ENCODE data around the gene TNIP3. TPM values are rescaled to one million over a fixed set of nuclear protein-coding genes. Genes with fewer than 3 reads are reported as not detected.

Gene TNIP3
- total RNA-seq, 2 experiments from 2014 or later: 1.0 TPM; not detected in 1

GRCh38 chr4:121168446-121169281, 4.5 kb upstream of the TNIP3 start:
- Histone ChIP-seq H3K4me3 (ENCODE audit: low read depth, low read length, poor library complexity, severe bottlenecking) (no peak overlapping the region), H3K79me2 (ENCODE audit: insufficient read depth, low read depth, low read length) (no peaks in the 10 kb centered on the region), H3K4me1 (ENCODE audit: insufficient read depth, low read length, poor library complexity, severe bottlenecking) (no peaks in the 10 kb centered on the region), H3K27ac (ENCODE audit: low read depth, low read length, poor library complexity, severe bottlenecking) (no peak overlapping the region), H3K4me2 (ENCODE audit: low read length) (no peak overlapping the region), H4K20me1 (ENCODE audit: insufficient read depth, low read length) (no peaks in the 10 kb centered on the region), H3K9me2 (ENCODE audit: insufficient read depth, low read length) (no peaks in the 10 kb centered on the region), H3K9me3 (ENCODE audit: low read length) (no peaks in the 10 kb centered on the region), H2AFZ (ENCODE audit: low read length) (no peak overlapping the region), H3K36me3 (ENCODE audit: insufficient read depth, low read length) (no peaks in the 10 kb centered on the region)
- no peak for DNase-seq (ENCODE audit: low spot score)
- ChIA-PET POLR2A (interaction anchor here (1.3 kb wide), 1 partner anchor 10 kb away, joined by 3 read pairs; no protein-coding TSS in a partner anchor), CTCF (ENCODE audit: unreplicated experiment) (no interaction called here)
- TF ChIP-seq CTCF (conservative IDR thresholded peaks at IDR 0.05; ENCODE audit: low read length): no peak
- TF ChIP-seq EZH2phosphoT487 (IDR thresholded peaks at IDR 0.05; ENCODE audit: borderline replicate concordance, low read depth, low read length): no peak
- intact Hi-C loops (cut with micrococcal nuclease; ENCODE audit: unreplicated experiment): no loop called here
- BruUV-seq (replicated peaks): no TSS peak

DNA sequence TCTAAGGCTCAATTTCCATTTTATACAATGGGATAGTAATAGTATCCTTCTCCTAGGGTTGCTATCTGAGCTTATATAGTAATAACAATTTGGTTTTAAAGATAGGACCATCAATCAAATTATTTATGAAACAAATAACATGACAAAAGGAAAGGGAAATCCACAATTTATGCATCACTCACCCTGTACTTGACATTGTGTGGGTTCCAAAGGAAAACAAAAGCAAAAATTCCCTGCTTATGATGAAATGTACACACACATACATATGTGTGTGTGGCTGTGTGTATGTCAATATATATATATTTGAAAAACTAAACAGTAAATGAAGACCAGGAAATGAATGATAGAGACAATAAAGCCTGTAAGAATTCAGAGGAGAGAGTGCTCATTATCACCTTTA, 2.9 kb upstream of the TNIP3 start:
- Histone ChIP-seq H3K36me3 (ENCODE audit: insufficient read depth, low read length) (no peaks in the 10 kb centered on the region), H3K4me3 (ENCODE audit: low read depth, low read length, poor library complexity, severe bottlenecking) (no peak overlapping the region), H3K9me2 (ENCODE audit: insufficient read depth, low read length) (no peaks in the 10 kb centered on the region), H4K20me1 (ENCODE audit: insufficient read depth, low read length) (no peaks in the 10 kb centered on the region), H3K4me1 (ENCODE audit: insufficient read depth, low read length, poor library complexity, severe bottlenecking) (no peaks in the 10 kb centered on the region), H2AFZ (ENCODE audit: low read length) (no peak overlapping the region), H3K4me2 (ENCODE audit: low read length) (no peak overlapping the region), H3K9me3 (ENCODE audit: low read length) (no peaks in the 10 kb centered on the region), H3K27ac (ENCODE audit: low read depth, low read length, poor library complexity, severe bottlenecking) (no peak overlapping the region), H3K79me2 (ENCODE audit: insufficient read depth, low read depth, low read length) (no peaks in the 10 kb centered on the region)
- no peak for DNase-seq (ENCODE audit: low spot score)
- no peak for TF ChIP-seq CTCF (conservative IDR thresholded peaks at IDR 0.05; ENCODE audit: low read length)
- TF ChIP-seq EZH2phosphoT487 (IDR thresholded peaks at IDR 0.05; ENCODE audit: borderline replicate concordance, low read depth, low read length): no peak
- ChIA-PET CTCF (ENCODE audit: unreplicated experiment) (no interaction called here), POLR2A (interaction anchor here (0.5 to 1.5 kb wide), 2 partner anchors 15 to 147 kb away, joined by 3 to 6 read pairs; no protein-coding TSS in a partner anchor)
- intact Hi-C loops (cut with micrococcal nuclease; ENCODE audit: unreplicated experiment): no loop called here
- BruUV-seq (replicated peaks): no TSS peak

DNA sequence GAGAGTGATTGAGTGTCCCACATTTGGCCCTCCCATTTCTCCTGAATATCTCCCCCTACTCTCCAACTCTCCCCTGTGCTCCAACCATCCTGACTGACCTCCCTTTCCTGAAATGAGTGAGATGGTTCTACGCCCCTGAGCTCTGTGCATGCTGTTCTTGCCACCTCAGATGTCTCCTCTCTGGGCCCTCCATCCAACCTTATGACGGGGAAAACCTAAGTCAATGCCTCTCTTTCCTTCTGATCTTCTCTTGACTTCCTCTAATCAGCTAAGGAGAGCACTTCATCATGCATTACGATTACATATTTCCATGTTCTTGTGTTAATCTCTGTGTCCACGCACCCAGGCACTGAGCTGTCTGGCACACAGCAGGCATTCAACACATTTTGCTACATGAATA, 1.1 kb upstream of the TNIP3 start:
- no TSS peak for BruUV-seq (replicated peaks)
- intact Hi-C loops (cut with micrococcal nuclease; ENCODE audit: unreplicated experiment): no loop called here
- Histone ChIP-seq H3K4me1 (ENCODE audit: insufficient read depth, low read length, poor library complexity, severe bottlenecking) (no peaks in the 10 kb centered on the region), H3K27ac (ENCODE audit: low read depth, low read length, poor library complexity, severe bottlenecking) (no peak overlapping the region), H3K9me3 (ENCODE audit: low read length) (no peaks in the 10 kb centered on the region), H4K20me1 (ENCODE audit: insufficient read depth, low read length) (no peaks in the 10 kb centered on the region), H3K4me3 (ENCODE audit: low read depth, low read length, poor library complexity, severe bottlenecking) (no peak overlapping the region), H2AFZ (ENCODE audit: low read length) (no peak overlapping the region), H3K79me2 (ENCODE audit: insufficient read depth, low read depth, low read length) (no peaks in the 10 kb centered on the region), H3K36me3 (ENCODE audit: insufficient read depth, low read length) (no peaks in the 10 kb centered on the region), H3K4me2 (ENCODE audit: low read length) (no peak overlapping the region), H3K9me2 (ENCODE audit: insufficient read depth, low read length) (no peaks in the 10 kb centered on the region)
- ChIA-PET CTCF (ENCODE audit: unreplicated experiment) (no interaction called here), POLR2A (interaction anchor here (0.7 kb wide), 1 partner anchor 98 kb away, joined by 3 read pairs; no protein-coding TSS in a partner anchor)
- TF ChIP-seq EZH2phosphoT487 (IDR thresholded peaks at IDR 0.05; ENCODE audit: borderline replicate concordance, low read depth, low read length) (no peak), CTCF (conservative IDR thresholded peaks at IDR 0.05; ENCODE audit: low read length) (no peak)
- no peak for DNase-seq (ENCODE audit: low spot score)

All from OCI-LY7 (cell line).